Cerebellar nuclear complex (tissue), 1 donor: ENCODE measurements around the gene JPH3.

ENCODE experiments used
- DNase-seq, 2 experiments: peaks; one replicate each; lab custom pipeline; 2025; lab: John Stamatoyannopoulos, UW

The JPH3 gene

DNA sequence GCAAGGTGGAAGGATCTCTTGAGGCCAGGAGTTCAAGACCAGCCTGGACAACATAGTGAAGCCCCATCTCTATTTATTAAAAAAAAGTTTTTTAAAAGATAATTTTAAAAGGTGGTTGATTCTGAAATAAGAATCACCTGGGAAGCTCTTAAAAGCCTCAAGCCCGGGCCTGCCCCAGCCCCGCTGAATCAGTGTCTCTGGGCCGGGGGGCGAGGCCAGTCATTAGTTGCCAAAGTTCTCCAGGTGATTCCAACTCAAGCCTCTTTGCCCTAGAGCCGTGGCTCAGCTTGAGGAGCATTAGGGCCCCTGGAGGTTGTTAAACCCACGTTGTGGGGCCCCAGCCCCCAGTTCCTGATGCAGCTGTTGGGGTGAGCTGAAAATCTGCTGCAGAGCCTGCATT, 24.6 kb downstream of the JPH3 start:
- DNase-seq, result no peak

GRCh38 chr16:87627542-87628245, 25.4 kb downstream of the JPH3 start:
- DNase-seq, result no peak

DNA sequence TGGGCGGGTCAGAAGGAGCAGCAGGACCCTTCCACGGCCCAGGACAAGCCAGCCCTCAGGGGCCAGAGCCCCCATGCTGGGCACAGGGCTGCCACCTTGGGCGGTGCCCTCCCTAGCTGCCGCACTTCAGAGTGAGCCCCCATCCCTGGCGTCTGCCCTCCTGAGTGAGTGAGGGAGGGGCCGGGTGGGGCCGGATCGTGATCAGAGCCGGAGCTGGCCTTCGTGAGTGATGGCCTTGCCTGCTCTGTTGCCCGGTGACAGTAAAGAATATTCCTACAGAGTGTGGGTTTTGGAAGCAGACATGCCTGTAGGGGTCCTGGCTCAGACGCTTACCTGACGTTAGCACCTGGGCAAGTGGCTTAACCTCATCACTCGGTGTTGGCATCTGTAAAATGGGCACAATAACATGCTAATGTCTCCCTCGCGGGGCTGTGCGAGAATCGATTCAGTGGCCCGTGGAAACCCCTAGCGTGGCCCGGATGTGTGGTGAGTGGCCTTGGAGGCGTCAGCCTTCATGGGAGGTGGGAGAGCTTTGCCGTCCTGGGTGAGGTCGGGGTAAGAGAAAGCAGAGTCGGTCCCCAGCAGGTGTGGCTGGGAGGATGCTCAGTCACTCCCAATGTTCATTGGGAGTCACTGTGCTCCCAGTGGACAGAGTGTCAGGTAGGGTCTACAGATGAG, 26.1 kb downstream of the JPH3 start:
- no peak for DNase-seq

DNA sequence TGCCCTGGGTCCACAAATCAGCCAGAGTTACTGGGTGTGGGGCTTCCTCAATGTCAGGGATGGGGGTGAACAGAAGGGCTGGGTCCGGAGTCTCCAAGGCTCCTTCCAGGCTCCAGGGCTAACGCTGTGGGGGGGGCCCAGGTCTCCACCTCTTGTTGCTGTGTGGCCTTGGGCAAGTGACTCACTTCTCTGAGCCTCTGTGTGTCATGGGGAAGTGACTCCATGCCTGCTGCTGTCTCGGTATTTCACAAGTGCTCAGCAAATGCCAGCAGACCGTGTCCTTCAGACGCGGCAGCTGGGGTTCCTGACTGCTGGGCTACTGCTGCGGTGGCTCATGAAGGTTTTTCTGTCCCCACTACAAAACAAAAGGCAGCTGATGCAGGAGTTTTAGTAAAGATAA, 26.6 kb downstream of the JPH3 start:
- DNase-seq, result no peak

- DNase-seq, result no peak
Measured at GRCh38 chr16:87631067-87631466, 28.8 kb downstream of the JPH3 start.

- DNase-seq, result no peak
Measured at GRCh38 chr16:87634411-87634810, 32.1 kb downstream of the JPH3 start.

- DNase-seq, result peak in 1 of 2 experiments; percentile 59
Measured at GRCh38 chr16:87635541-87636049, 33.3 kb downstream of the JPH3 start.

- peak in 1 of 2 experiments; percentile 60 for DNase-seq
Measured at GRCh38 chr16:87636050-87636684, 33.9 kb downstream of the JPH3 start.

- DNase-seq, result no peak
Measured at GRCh38 chr16:87636741-87637140, 34.4 kb downstream of the JPH3 start.

DNA sequence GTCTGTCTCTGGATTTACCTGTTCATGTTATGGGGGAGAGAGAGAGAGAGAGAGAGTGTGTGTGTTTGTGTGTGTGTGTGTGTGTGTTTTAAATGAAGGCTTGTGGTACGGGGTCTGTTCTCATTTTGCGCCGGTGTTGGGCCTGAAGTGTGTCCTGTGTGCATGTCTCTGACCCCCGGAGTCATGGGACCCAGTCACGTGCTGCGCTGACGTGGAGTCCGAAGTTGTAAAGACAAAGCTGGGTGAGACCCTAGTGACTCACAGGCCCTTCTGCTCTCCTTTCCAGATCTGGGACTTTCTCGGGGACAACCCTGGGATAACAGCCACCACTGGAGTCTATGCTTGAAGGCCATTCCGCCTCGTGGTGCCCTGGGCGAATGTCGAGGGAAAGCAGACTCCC, 35.0 kb downstream of the JPH3 start:
- DNase-seq, result no peak

GRCh38 chr16:87638736-87639135, 36.4 kb downstream of the JPH3 start:
- no peak for DNase-seq

GRCh38 chr16:87641721-87642120, 39.4 kb downstream of the JPH3 start:
- DNase-seq, result no peak

- DNase-seq, result no peak
Measured at GRCh38 chr16:87642491-87642890, 40.2 kb downstream of the JPH3 start.

DNA sequence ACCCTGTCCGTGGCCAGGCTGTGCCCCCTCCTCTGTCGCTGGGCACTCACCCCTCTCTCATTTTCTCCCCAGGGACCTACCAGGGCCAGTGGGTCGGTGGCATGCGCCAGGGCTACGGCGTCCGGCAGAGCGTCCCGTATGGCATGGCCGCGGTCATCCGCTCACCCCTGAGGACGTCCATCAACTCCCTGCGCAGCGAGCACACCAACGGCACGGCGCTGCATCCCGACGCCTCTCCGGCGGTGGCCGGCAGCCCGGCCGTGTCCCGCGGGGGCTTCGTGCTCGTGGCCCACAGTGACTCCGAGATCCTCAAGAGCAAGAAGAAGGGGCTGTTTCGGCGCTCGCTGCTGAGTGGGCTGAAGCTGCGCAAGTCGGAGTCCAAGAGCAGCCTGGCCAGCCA, 41.9 kb downstream of the JPH3 start:
- DNase-seq, result no peak

DNA sequence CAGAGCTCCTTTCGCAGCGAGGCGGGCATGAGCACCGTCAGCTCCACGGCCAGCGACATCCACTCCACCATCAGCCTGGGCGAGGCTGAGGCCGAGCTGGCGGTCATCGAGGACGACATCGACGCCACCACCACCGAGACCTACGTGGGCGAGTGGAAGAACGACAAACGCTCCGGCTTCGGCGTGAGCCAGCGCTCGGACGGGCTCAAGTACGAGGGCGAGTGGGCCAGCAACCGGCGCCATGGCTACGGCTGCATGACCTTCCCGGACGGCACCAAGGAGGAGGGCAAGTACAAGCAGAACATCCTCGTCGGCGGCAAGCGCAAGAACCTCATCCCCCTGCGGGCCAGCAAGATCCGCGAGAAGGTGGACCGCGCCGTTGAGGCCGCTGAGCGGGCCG, 42.3 kb downstream of the JPH3 start:
- DNase-seq, result no peak

DNA sequence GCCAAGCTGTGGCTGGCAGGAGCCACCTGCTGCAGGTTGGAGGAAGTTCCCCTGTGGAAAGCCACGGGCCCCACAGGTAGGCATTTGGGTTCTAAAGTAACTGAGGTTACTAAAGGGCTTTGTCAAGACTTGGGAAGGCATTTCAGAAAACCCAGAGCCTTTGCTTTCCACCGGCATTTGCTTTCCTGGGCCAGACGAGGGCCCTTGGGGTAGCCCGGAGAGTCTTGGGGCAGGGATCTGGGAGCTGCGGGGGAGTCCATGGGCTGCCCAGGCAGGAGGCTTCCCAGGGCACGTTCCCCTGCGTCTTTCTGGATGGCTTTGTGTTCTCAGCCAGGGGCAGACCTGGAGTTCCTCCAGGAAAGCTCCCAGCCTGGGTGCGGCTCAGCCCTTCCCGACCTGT, 43.5 kb downstream of the JPH3 start:
- no peak for DNase-seq

- DNase-seq, result no peak
Measured at GRCh38 chr16:87647431-87648185, 45.3 kb downstream of the JPH3 start.

GRCh38 chr16:87648236-87648635, 45.9 kb downstream of the JPH3 start:
- no peak for DNase-seq

DNA sequence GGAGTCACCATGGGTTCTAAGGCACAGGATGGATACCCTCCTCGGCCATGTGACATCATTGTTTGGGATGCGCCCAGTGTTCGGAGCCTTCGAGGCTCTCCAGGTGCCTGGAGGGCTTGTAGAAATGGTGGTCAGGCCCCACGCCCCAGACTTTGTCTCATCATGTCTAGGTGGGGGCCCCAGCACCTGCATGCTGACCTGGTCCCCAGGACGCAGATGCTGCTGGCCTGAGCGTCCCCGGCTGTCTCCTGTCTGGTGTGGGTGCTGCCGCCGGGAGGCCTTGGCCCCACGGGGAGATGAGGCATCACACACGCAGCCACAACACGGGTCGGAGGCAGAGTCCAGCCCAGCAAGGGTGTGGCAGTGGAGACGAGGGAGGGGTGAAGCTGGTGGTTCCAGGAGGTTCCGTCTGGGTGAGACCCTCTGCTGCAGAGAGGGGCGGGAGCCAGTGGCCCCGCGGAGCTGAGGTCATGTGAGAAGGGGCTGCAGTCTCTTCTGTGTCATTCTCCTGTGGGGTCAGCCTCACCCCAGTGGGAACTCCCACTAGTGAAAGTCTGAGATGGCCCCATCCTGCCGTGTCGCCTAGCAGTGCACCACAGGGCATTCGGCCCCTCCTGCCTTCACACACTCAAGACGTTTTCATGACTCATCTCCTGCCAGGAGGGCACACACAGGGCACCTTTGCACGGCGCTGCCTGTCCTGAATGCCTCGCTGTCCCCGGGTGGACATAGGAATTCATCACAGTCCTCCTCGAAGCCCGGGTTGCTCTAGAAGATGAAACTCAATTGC, 46.6 kb downstream of the JPH3 start:
- no peak for DNase-seq

GRCh38 chr16:87652386-87652785, 50.1 kb downstream of the JPH3 start:
- no peak for DNase-seq

DNA sequence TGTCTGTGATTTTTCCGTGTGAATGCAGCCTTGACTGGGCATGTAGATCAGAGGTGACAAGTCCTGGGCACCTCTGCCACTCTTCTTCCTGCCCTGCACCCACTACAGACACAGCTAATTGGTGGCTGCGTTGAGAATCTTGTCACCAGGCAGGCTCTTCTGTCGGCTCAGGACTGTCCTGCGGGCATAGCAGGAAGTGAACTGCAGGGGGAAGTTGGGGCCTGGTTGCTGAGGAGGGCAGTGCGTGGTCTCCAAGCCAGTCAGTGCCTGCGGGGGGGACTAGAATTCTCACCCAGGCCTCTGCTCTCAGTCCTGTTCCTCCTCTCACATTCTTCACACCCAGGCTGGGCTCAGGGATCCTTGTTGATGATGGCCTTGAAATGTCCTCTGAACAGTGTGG, 50.5 kb downstream of the JPH3 start:
- DNase-seq, result no peak

- DNase-seq, result no peak
Measured at GRCh38 chr16:87653234-87653633, 50.9 kb downstream of the JPH3 start.
